HCT116 (cell line): ENCODE data around the gene GALNT13. TPM values are rescaled to one million over a fixed set of nuclear protein-coding genes. Genes with fewer than 3 reads are reported as not detected.

Experiments used
- ATAC-seq: fragments of 200-7000 bp; cut with Tn5 transposase; 2 replicates; pipeline ENCODE4 v1.9.1; 2020; ENCODE audit warnings: mild to moderate bottlenecking, moderate library complexity
- BruUV-seq: library from RNA; stranded (reverse); fragments of 400-500 nt; replicated peaks from 2 replicates; lab custom pipeline; 2021; lab: Mats Ljungman, UMichigan
- CTCF ChIA-PET: fragments of 300-600 bp; sonication (Branson Sonifier 250); formaldehyde crosslinking; loops from one replicate; lab custom pipeline; 2021; ENCODE audit warnings: antibody characterized with exemption; lab: Charles Lee
- POLR2A ChIA-PET: fragments of 300-600, 350-600 bp; sonication (Branson Sonifier 250); formaldehyde crosslinking; loops from one replicate; lab custom pipeline; 2021; ENCODE audit warnings: antibody characterized with exemption; lab: Charles Lee
- RAD21 ChIA-PET, 2 experiments: fragments of 300-600 bp; sonication (Branson Sonifier 250); formaldehyde crosslinking; loops; one replicate each; lab custom pipeline; 2023; ENCODE audit warnings: low total read pairs in 2 of 2; ENCODE audit not compliant: uncharacterized antibody in 2 of 2, unreplicated experiment in 2 of 2, low non-redundant PET in 1 of 2; lab: Charles Lee
- DNase-seq: peaks from one replicate; pipeline ENCODE4 v3.0.0-alpha.2; 2010; ENCODE audit warnings: low read depth, low spot score
- H2AFZ ChIP-seq: fragments of 200-600 bp; shearing (Covaris generic), sonication (generic); 2 replicates; pipeline ENCODE4 v1.6.1; 2017; ENCODE audit warnings: low read depth, mixed run types, mixed read lengths, antibody characterized with exemption, low read length; ENCODE audit not compliant: poor library complexity, severe bottlenecking
- H3K27ac ChIP-seq: 2 replicates; pipeline ENCODE4 v1.5.1; 2012; ENCODE audit warnings: low read depth, low read length
- H3K27me3 ChIP-seq: fragments of 200-600 bp; sonication (generic); 2 replicates; pipeline ENCODE4 v1.6.1; 2016; ENCODE audit warnings: mixed run types, low read length, mixed read lengths; ENCODE audit not compliant: insufficient read depth
- H3K36me3 ChIP-seq, 2 experiments: fragments of 200-500 bp in 1 of 2; fragments of 200-600 bp in 1 of 2; sonication (Bioruptor generic) in 1 of 2; sonication (generic) in 1 of 2; 2 replicates each; pipeline versions ENCODE4 v1.5.1 to v1.6.1; 2014 to 2016; ENCODE audit warnings: low read length in 2 of 2, inconsistent platforms in 1 of 2, mixed read lengths in 1 of 2, mixed run types in 1 of 2; ENCODE audit not compliant: insufficient read depth in 2 of 2, control insufficient read depth in 1 of 2
- H3K4me1 ChIP-seq, 2 experiments: fragments of 200-600 bp in 1 of 2; sonication (generic) in 1 of 2; 2 replicates each; pipeline versions ENCODE4 v1.5.1 to v1.6.1; 2012 to 2017; ENCODE audit warnings: low read length in 2 of 2, inconsistent platforms in 1 of 2, mild to moderate bottlenecking in 1 of 2, mixed read lengths in 1 of 2, mixed run types in 1 of 2, moderate library complexity in 1 of 2; ENCODE audit not compliant: insufficient read depth in 2 of 2, control insufficient read depth in 1 of 2
- H3K4me2 ChIP-seq: fragments of 200-600 bp; sonication (generic); 2 replicates; pipeline ENCODE4 v1.6.1; 2017; ENCODE audit warnings: mixed run types, low read length, mixed read lengths
- H3K4me3 ChIP-seq, 2 experiments: fragments of 200-600 bp in 1 of 2; sonication (generic) in 1 of 2; replicated peaks in 1 of 2; 2 replicates each; pipeline ENCODE4 v1.5.1; 2011 to 2016; ENCODE audit warnings: low read length in 2 of 2, control low read depth in 1 of 2, low read depth in 1 of 2, mild to moderate bottlenecking in 1 of 2, mixed read lengths in 1 of 2, mixed run types in 1 of 2
- H3K79me2 ChIP-seq: fragments of 200-600 bp; sonication (generic); 2 replicates; pipeline ENCODE4 v1.6.1; 2017; ENCODE audit warnings: mild to moderate bottlenecking, mixed run types, low read length, moderate library complexity, mixed read lengths; ENCODE audit not compliant: insufficient read depth
- H3K9ac ChIP-seq: fragments of 200-600 bp; sonication (generic); 2 replicates; pipeline ENCODE4 v1.6.1; 2016; ENCODE audit warnings: low read length, mixed read lengths
- H3K9me2 ChIP-seq: fragments of 200-600 bp; sonication (generic), shearing (Covaris generic); 2 replicates; pipeline ENCODE4 v1.6.1; 2017; ENCODE audit warnings: mixed run types, mild to moderate bottlenecking, moderate library complexity; ENCODE audit not compliant: insufficient read depth
- H3K9me3 ChIP-seq, 2 experiments: fragments of 200-500 bp in 1 of 2; fragments of 200-600 bp in 1 of 2; sonication (Bioruptor generic) in 1 of 2; sonication (generic) in 1 of 2; 2 replicates each; pipeline ENCODE4 v1.6.1; 2014 to 2017; ENCODE audit warnings: low read length in 2 of 2, mixed read lengths in 2 of 2, inconsistent platforms in 1 of 2, low read depth in 1 of 2, mild to moderate bottlenecking in 1 of 2, mixed run types in 1 of 2, moderate library complexity in 1 of 2; ENCODE audit not compliant: control insufficient read depth in 1 of 2, insufficient read depth in 1 of 2
- H4K20me1 ChIP-seq: fragments of 200-600 bp; sonication (generic), shearing (Covaris generic); 2 replicates; pipeline ENCODE4 v1.6.1; 2017; ENCODE audit warnings: mixed run types, mild to moderate bottlenecking, moderate library complexity; ENCODE audit not compliant: insufficient read depth
- CTCF ChIP-seq, 3 experiments: fragments of 200-600 bp in 1 of 3; sonication (generic) in 1 of 3; IDR thresholded peaks in 2 of 3; conservative IDR thresholded peaks in 1 of 3; 2 replicates each; pipeline ENCODE4 v1.5.1; 2012 to 2017; ENCODE audit warnings: low read depth in 2 of 3, low read length in 2 of 3, antibody characterized with exemption in 1 of 3, borderline replicate concordance in 1 of 3, control low read depth in 1 of 3, mild to moderate bottlenecking in 1 of 3, mixed read lengths in 1 of 3, mixed run types in 1 of 3, moderate library complexity in 1 of 3; ENCODE audit not compliant: insufficient read depth in 1 of 3
- ELF1 ChIP-seq: IDR thresholded peaks from 2 replicates; pipeline ENCODE4 v1.6.1; 2012; ENCODE audit warnings: low read depth, borderline replicate concordance
- EZH2phosphoT487 ChIP-seq: fragments of 200-600 bp; IDR thresholded peaks from 2 replicates; pipeline ENCODE4 v1.6.1; 2018; ENCODE audit warnings: antibody characterized with exemption, borderline replicate concordance
- JUND ChIP-seq: IDR thresholded peaks from 2 replicates; pipeline ENCODE4 v1.6.1; 2012
- MAX ChIP-seq: IDR thresholded peaks from 2 replicates; pipeline ENCODE4 v1.6.1; 2012
- POLR2A ChIP-seq: IDR thresholded peaks from 2 replicates; pipeline ENCODE4 v1.7.0; 2011; ENCODE audit warnings: borderline replicate concordance; ENCODE audit not compliant: insufficient read depth, insufficient read length; ENCODE audit errors: extremely low read depth
- POLR2AphosphoS5 ChIP-seq: IDR thresholded peaks from 2 replicates; pipeline ENCODE4 v1.6.1; 2011; ENCODE audit warnings: mild to moderate bottlenecking, low read depth, low read length, moderate library complexity
- RAD21 ChIP-seq: IDR thresholded peaks from 2 replicates; pipeline ENCODE4 v1.6.1; 2012; ENCODE audit warnings: low read depth, mild to moderate bottlenecking
- SIN3A ChIP-seq: IDR thresholded peaks from 2 replicates; pipeline ENCODE4 v1.6.1; 2012; ENCODE audit warnings: low read depth
- ZFX ChIP-seq: fragments of 450-650 bp; IDR thresholded peaks from 2 replicates; pipeline ENCODE4 v1.6.1; 2017
- ZNF274 ChIP-seq: fragments of 200-500 bp; sonication (Bioruptor generic); IDR thresholded peaks from 2 replicates; pipeline ENCODE4 v1.6.1; 2014; ENCODE audit warnings: mild to moderate bottlenecking, low read depth, low read length, inconsistent platforms
- intact Hi-C: fragments of 100-400 bp; cut with micrococcal nuclease; formaldehyde crosslinking; loops from 2 replicates; pipeline ENCODE4 v1.10.0; 2022
- total RNA-seq: library from RNA; stranded (reverse); gene quantifications from one replicate; pipeline ENCODE4 v1.2.1, GENCODE V29; 2021; ENCODE audit not compliant: unreplicated experiment

The GALNT13 gene
- total RNA-seq, 1 experiment from 2014 or later: 0.44 TPM

- RAD21 ChIA-PET: no interaction called here
- intact Hi-C loops: loop anchor here (2.0 kb wide), 2 partner anchors 772 to 798 kb away; no protein-coding TSS in a partner anchor
- Histone ChIP-seq H3K27ac (no peak overlapping the region), H3K4me1 (no peaks in the 10 kb centered on the region), H2AFZ (peak overlapping the region; percentile 46), H3K9ac (no peak overlapping the region), H3K27me3 (no peaks in the 10 kb centered on the region), H3K9me2 (no peaks in the 10 kb centered on the region; the same call in 1 of the 2 replicates), H3K4me2 (no peak overlapping the region), H4K20me1 (no peaks in the 10 kb centered on the region), H3K36me3 (no peaks in the 10 kb centered on the region), H3K9me3 (no peaks in the 10 kb centered on the region), H3K4me3 (no peak overlapping the region), H3K79me2 (no peaks in the 10 kb centered on the region)
- BruUV-seq: no TSS peak
- CTCF ChIA-PET: no interaction called here
- POLR2A ChIA-PET: no interaction called here
- ATAC-seq (no peak), DNase-seq (no peak)
- TF ChIP-seq ELF1 (no peak), SIN3A (no peak), MAX (no peak), ZNF274 (no peak), ZFX (no peak)
These were observed 580.7 kb downstream of the GALNT13 start for GRCh38 chr2:154452471-154452870.

- intact Hi-C loops: loop anchor here (1.0 to 2.0 kb wide), 3 partner anchors 772 to 857 kb away; no protein-coding TSS in a partner anchor
- H3K79me2 ChIP-seq: no peaks in the 10 kb centered on the region
- no peak overlapping the region for H3K4me2 ChIP-seq
- TF ChIP-seq CTCF (IDR thresholded peaks at IDR 0.05 in 2 of 3, conservative IDR thresholded peaks at IDR 0.05 in 1 of 3; ENCODE audit: borderline replicate concordance in 1 of 3, insufficient read depth in 1 of 3, low read depth in 2 of 3, low read length in 2 of 3): peak; percentile 30 to 69 (median 38); a peak in 4 of 6 replicates
- no peak for TF ChIP-seq EZH2phosphoT487
- TF ChIP-seq POLR2AphosphoS5: no peak
- peak; percentile 57 for TF ChIP-seq RAD21
- TF ChIP-seq JUND: no peak
- no peak for TF ChIP-seq POLR2A
- H3K9ac ChIP-seq: no peak overlapping the region
- peak overlapping the region; percentile 46 for H2AFZ ChIP-seq
- H3K4me1 ChIP-seq: no peaks in the 10 kb centered on the region
- H3K36me3 ChIP-seq: no peaks in the 10 kb centered on the region
- H3K27me3 ChIP-seq: no peaks in the 10 kb centered on the region
- peak; percentile 27 for DNase-seq
- no peaks in the 10 kb centered on the region for H4K20me1 ChIP-seq
- no peak overlapping the region for H3K27ac ChIP-seq
- no peaks in the 10 kb centered on the region for H3K9me3 ChIP-seq
- ATAC-seq: peak; percentile 77; the same call in 1 of the 2 replicates
- RAD21 ChIA-PET: no interaction called here
- no peak overlapping the region for H3K4me3 ChIP-seq
- H3K9me2 ChIP-seq: no peaks in the 10 kb centered on the region; the same call in 1 of the 2 replicates
- BruUV-seq: no TSS peak
- POLR2A ChIA-PET: no interaction called here
- CTCF ChIA-PET: no interaction called here
These were observed 581.3 kb downstream of the GALNT13 start for GRCh38 chr2:154452906-154453493.
